GM10248 (cell line): ENCODE results near the gene TTC23L.

ENCODE experiments used
- CTCF ChIA-PET: fragments of 300-600 bp; sonication (Branson Sonifier 250); formaldehyde crosslinking; extraction: SDS; loops from one replicate; lab custom pipeline; 2021; ENCODE audit warnings: antibody characterized with exemption; lab: Yijun Ruan, JAX
- POLR2A ChIA-PET: fragments of 350-650 bp; sonication (Branson Sonifier 250); formaldehyde crosslinking; extraction: SDS; loops from one replicate; lab custom pipeline; 2020; ENCODE audit warnings: antibody characterized with exemption; lab: Yijun Ruan, JAX
- DNase-seq: peaks from one replicate; pipeline ENCODE4 v3.0.0; 2012; ENCODE audit errors: extremely low spot score
- TF ChIP-seq, protein P1 (sequence below): IDR thresholded peaks from 2 replicates; pipeline ENCODE4 v1.5.1; 2012; ENCODE audit warnings: mild to moderate bottlenecking, low read depth; ENCODE audit errors: extremely low read depth, missing control alignments, control extremely low read depth

Gene TTC23L

GRCh38 chr5:34891981-34892380 is 53.0 kb downstream of the TTC23L start:
- POLR2A ChIA-PET: no interaction called here
- TF ChIP-seq, protein P1, sequence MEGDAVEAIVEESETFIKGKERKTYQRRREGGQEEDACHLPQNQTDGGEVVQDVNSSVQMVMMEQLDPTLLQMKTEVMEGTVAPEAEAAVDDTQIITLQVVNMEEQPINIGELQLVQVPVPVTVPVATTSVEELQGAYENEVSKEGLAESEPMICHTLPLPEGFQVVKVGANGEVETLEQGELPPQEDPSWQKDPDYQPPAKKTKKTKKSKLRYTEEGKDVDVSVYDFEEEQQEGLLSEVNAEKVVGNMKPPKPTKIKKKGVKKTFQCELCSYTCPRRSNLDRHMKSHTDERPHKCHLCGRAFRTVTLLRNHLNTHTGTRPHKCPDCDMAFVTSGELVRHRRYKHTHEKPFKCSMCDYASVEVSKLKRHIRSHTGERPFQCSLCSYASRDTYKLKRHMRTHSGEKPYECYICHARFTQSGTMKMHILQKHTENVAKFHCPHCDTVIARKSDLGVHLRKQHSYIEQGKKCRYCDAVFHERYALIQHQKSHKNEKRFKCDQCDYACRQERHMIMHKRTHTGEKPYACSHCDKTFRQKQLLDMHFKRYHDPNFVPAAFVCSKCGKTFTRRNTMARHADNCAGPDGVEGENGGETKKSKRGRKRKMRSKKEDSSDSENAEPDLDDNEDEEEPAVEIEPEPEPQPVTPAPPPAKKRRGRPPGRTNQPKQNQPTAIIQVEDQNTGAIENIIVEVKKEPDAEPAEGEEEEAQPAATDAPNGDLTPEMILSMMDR: no peak
- DNase-seq: no peak
- CTCF ChIA-PET: interaction anchor here (2.5 kb wide), 1 partner anchor 12 kb away, joined by 8 read pairs; no protein-coding TSS in a partner anchor

- ChIA-PET CTCF (interaction anchor here (1.4 to 8.5 kb wide), 4 partner anchors 12 to 405 kb away, joined by 4 to 104 read pairs (median 8); no protein-coding TSS in a partner anchor), POLR2A (no interaction called here)
- no peak for DNase-seq
- TF ChIP-seq, protein P1: no peak
Observed at GRCh38 chr5:34892414-34892813, 53.5 kb downstream of the TTC23L start.

- ChIA-PET CTCF (interaction anchor here (1.2 to 8.5 kb wide), 4 partner anchors 9 to 408 kb away, joined by 5 to 107 read pairs (median 54); partner anchors contain the start of genes BRIX1 and RAD1), POLR2A (no interaction called here)
- TF ChIP-seq, protein P1: no peak
- DNase-seq: no peak
Observed at GRCh38 chr5:34894716-34895115, 55.8 kb downstream of the TTC23L start.

DNA sequence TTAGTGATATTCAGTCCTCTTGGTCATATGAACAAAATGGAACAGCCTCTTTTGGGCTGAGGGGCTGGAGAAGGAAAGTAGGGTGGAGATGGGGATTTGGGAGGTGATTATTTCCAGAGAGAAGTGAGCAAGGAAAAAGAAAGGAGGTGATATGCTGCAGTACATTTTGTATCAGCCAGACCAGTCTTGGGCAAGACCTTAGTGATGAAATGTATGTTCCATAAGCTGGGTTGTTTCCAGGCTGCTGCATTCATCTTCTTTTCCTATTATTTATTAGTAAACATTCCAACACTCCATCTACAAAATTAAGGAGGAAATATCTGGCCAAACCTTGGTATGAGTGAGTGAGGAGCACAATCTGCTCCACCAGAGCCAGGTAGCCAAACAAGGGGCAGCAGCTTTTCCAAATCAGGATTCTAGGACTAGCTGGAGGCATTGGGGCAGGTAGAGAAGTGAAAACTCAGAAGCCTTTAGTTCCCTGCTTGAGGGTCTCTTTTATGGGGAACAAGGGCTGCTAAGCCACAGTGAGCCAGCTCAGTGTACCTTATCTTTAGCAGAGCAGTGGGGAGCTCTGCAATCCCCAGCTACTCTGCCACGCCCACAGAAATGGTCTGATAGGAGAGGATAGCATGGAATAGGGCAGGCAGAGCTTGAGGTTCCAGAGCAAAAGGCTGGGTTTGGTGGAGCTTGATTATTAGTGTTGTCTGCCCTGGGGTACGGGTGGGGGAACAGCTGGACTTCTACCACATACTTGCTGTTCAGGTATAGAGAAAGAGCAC is 56.9 kb downstream of the TTC23L start:
- TF ChIP-seq, protein P1: no peak
- DNase-seq: no peak
- ChIA-PET CTCF (interaction anchor here (0.8 to 10.0 kb wide), 13 partner anchors 8 to 422 kb away, joined by 3 to 107 read pairs (median 3); no protein-coding TSS in a partner anchor), POLR2A (no interaction called here)

DNA sequence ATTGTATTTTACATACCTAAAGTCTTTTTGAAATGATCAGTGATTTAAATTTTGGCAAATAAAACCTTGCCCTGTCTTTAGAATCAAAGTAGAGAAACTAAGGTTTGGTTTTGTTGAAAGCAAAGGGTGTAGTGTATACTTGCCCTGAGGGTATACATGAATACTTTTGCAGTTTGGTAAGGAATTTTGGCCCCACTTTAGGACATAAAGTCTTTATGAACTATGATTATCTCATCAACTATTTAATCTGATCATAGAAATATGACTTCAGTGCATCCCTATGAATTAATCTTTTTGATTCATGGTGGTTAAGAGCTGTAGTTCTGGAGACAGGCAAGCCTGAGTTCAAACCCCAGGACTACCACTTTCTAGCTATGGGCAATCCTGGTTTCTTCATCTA is 58.7 kb downstream of the TTC23L start:
- ChIA-PET CTCF (interaction anchor here (0.7 to 10.0 kb wide), 36 partner anchors 8 to 424 kb away, joined by 3 to 107 read pairs (median 6); partner anchors contain the start of genes BRIX1 and RAD1), POLR2A (no interaction called here)
- no peak for DNase-seq
- TF ChIP-seq, protein P1: no peak

DNA sequence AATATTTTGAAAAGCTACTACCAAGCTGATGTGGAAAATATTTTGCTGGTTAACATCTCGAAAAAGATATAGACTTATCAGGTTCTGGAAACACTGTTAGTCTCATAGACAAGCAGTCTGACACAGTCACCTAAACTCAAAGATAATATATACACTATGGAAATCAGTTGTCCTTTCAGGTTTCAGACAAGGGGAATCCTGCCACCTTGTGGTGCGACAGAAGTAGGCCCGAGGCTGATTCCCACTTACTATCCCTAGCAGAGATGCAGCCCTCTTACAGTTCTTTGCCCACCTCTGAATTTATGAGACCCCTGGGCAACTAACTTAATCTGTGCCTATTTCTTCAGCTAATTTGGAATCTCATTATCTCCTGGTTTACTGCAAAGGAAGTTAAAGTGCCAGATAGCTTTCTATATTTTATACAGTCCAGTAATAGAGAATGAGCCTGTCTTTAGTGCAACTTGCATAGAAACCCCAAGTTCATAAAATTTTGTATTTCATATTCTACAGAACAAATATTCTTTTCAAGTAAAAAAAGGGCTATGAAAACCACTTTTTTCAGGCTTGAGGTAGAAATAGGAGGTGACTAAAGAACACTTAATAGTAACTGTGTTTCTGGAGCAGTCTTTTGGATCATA is 59.4 kb downstream of the TTC23L start:
- ChIA-PET CTCF (interaction anchor here (0.6 to 10.0 kb wide), 51 partner anchors 8 to 425 kb away, joined by 3 to 107 read pairs (median 4); partner anchors contain the start of genes BRIX1, RAD1 and TTC23L), POLR2A (no interaction called here)
- peak; percentile 56 for DNase-seq
- TF ChIP-seq, protein P1: peak; percentile 78
